Caki2 (cell line): Measurements from ENCODE around the gene TMEM132C. TPM values are rescaled to one million over a fixed set of nuclear protein-coding genes. Genes with fewer than 3 reads are reported as not detected.
"Not testable (repeated sequence)": the region's sequence is repeated elsewhere in the genome, so short reads cannot be mapped to it uniquely, and the experiment has no call there.

ENCODE experiments used
- DNase-seq: peaks from one replicate; pipeline ENCODE4 v3.0.0-alpha.2; 2015; ENCODE audit warnings: low read depth
- in situ Hi-C: cut with HindIII; loops from 2 replicates; pipeline ENCODE4 v1.10.0; 2016; ENCODE audit warnings: low sequenced_read_pairs, low pct_unique_long_range_greater_than_20kb, mixed read lengths
- total RNA-seq: library from RNA; depleted of rRNA; stranded (reverse); fragments of >200 nt; shearing (Covaris generic); gene quantifications from 2 replicates; pipeline ENCODE4 v1.2.3, GENCODE V29; 2014; ENCODE audit warnings: low replicate concordance

The TMEM132C gene
- total RNA-seq, 1 experiment from 2014 or later = not detected

DNA sequence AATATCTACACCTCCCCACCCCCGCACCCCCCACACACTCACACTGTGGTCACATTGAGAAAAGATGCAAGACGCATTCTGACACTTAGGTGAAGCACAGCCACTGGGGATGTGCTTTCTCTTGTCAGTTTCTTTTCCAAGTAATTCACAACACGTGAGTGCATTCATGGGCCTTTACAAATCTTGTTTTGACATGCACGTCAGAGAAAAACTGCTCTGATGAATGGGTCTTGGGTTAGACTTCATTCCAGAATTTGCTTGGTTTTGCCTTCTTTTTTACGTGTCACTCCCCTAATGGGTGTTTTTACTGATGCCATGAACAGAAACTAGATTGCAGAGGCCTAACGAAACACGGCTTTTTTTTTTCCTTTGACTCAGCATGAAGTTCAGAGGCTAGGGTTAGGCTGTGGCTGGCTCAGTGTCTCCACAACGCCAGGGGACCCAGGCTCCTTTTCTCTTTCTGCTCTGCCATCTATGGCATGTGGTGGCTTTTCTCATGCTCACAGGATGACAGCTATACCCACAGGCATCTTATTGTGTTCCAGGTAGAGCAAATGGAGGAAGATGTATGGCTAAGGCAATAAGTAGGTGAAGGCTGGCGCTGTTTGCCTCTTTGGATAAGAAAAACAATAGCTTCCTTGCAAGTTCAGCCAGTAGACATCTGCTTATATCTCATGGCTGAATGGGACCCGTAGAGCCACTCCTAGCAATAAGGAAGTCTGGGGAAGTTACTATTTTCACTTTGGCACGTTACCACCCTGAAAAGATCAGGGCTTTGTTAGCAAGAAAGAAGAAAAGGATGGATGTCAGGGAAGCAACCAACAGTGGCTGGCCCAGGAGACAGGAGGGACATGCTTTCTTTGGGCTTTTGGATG lies 303.5 kb downstream of the TMEM132C start:
- DNase-seq = no peak
- in situ Hi-C loops = no loop called here

DNA sequence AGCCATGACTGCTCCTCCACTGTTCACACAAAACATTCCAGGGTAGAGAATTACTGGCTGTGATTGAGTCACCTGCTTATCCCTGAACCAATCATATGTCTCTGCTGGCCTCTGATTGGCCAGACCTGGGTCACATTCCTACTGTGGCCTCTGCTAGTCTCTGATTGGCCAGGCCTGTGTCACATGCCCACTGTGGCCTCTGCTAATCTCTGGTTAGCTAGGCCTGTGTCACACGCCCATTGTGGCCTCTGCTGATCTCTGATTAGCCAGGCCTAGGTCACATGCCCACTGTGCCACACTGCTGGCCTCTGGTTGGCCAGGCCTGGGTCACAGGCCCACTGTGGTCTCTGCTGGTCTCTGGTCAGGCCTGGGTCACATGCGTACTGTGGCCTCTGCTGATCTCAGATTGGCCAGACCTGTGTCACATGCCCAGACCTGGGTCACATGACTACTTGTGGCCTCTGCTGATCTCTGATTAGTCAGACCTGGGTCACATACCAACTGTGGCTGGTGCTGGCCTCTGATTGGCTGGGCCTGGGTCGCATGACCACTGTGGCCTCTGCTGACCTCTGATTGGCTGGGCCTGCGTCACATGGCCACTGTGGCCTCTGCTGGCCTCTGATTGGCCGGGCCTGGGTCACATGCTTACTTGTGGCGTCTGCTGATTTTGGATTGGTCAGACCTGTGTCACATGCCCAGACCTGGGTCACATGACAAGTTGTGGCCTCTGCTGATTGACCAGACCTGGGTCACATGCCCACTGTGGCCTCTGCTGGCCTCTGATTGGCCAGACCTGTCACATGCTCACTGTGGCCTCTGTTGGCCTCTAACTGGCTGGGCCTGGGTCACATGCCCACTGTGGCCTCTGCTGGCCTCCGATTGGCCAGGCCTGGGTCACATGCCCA lies 305.2 kb downstream of the TMEM132C start:
- DNase-seq = peak; percentile 61
- in situ Hi-C loops = no loop called here

DNA sequence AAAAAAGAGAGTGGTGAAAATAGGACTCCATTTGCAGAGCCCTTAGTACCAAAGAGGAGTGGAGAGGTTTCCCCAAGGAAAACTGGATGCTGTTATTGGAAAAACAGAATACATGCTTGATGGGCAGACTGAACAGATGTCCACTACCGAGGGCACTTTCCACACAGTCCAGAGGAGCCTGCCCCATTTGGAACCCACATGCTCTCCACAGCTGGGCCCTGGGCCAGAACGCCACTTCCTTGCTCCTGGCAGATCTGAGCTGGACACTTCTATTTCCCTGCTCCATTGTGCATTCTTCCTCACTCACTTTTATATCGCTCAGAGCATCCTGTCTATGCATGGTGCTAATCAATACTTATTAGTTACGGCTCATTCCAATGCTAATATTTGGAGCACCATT lies 306.9 kb downstream of the TMEM132C start:
- DNase-seq = no peak
- in situ Hi-C loops = no loop called here

DNA sequence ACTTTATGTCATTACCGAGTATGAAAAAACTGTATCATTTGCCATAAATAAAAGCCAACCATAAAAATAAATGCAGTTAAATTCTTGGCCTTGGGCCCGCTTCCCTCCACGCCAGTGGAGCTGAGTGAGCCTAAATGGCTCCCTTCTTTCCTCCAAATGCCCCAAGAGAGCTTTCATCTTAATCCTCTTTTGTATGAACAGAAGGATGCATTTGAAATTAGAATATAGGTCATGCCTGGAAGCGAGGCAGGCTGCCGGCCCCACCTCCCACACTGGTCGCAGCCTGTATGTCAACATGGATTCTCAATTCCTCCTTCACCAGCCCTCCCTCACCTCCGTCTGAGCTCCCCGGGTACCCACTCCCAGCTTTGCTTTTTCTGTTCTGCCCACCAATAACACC lies 311.1 kb downstream of the TMEM132C start:
- DNase-seq = no peak
- in situ Hi-C loops = no loop called here

DNA sequence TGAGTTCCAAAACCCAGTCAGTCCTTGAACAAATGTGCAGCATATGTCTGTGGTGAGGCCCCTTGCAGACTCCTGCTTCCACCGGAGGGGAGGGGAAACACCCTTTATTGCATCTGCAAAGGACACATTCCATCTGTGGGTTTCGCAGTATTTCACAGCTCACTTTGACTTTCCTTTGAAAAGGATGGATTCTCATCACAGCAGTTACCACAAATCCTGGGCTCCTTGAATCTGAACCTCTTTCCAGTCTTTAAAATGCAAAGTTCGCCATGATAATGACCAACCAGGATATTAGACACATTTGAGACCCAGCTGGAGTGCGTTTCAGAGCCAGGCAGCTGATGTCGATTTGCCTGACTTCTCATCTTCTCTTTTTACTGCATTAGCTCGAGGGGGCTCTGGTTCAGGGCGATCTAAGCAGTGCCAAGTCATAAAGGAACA lies 314.4 kb downstream of the TMEM132C start:
- in situ Hi-C loops = no loop called here
- no peak for DNase-seq

DNA sequence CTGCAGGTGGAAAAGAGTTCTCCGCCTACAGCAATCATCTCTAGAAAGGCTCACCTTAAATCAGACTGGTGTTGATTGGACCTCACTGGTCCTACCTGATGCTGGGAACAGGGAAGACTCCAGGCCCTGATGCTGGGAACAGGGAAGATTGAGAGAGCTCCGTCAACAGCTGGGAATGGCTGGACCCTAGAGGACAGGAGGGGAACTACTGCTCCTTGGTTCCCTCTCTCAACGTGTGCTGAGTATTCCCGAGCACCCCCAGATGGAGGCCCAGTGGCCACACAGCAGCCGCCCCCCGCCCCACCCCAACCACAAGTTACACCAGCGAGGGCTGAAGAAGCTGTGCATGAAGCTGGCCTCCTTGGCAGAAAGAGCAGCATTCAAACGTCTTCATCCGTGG lies 316.5 kb downstream of the TMEM132C start:
- in situ Hi-C loops = no loop called here
- DNase-seq = no peak

DNA sequence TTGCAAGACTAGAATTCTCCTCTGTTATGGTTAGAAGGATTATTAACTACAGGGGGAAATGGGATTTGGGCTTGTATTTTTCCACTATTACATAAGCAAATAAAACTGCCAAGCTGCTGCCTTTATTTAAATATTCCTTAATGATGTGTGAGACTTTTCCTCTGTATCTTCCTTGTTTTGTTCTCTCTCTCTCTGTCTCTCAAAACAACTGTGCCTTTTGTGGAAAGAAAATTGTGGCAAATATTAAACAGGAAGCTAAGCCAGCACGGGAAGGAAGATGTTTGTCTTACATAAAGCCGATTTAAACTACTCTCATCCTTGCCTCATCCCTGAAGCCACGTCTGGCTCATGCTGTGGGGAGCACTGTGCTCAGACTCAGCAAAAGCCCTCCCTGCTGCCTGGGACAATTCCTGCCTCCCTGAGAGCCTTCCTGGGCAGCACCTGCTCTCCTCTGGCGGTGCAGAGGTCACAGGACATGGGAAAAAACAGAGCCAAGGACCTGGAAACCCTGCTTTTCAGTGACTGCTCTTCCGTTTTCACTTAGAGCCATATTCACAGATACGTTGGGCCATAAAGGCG lies 319.6 kb downstream of the TMEM132C start:
- in situ Hi-C loops = no loop called here
- DNase-seq = no peak

DNA sequence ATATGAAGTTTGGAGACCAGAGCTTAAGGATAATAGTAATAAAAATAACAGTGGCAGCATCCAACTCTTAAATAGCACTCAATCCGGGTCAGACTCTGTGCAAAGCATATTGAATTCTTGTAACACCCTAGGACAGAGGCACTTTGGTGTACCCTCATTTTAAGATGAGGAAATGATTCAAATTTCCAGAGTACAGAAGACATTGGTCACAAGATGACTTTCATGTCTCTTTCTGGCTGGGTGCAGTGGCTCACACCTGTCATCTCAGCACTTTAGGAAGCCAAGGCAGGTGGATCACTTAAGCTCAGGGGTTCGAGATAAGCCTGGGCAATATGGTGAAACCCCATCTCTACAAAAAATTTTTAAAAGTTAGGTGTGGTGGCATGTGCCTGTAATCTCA lies 320.9 kb downstream of the TMEM132C start:
- DNase-seq = no peak
- in situ Hi-C loops = no loop called here

DNA sequence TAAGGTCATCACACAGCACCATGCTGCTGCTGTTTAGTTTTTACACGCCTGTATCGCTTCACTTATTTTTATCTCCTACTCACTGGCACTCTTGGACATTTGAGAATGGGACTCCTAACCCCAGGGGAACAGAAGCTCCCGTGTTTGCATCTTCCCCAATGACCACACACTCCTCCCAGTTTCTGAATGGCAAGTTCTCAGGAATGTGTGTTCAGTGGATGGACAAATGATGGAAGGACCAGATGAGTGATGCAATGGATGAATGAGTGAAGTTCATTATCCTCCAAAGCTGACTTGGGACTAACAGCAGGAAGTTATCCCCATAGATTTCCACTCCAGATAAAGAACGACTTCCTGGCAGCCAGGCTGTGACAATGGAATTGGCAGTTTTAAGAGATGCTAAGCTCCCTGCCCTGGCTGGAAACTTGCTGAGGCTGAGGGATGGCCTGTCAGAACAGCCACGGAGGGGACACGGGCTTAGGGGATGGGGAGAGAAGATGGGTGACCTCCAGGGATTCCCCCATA lies 325.3 kb downstream of the TMEM132C start:
- no peak for DNase-seq
- in situ Hi-C loops = no loop called here

DNA sequence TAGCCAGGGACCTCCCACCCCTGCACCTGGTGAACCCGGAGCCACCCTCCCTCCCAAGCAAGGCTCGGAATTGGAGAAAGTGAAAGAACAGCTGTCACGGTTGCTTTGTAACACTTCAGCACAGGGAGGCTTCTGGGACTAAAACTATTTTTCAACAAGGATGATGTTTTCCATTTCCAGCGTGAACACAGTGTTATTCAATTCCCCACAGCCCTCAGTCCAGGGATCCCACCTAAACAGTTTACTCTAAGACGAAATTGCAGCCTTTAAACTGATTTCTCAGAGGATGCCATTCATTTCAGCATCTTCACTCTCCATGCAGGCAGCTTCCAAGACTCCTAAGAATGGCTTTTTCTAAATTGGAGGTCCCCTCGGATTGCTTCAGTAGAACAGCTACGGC lies 327.6 kb downstream of the TMEM132C start:
- in situ Hi-C loops = no loop called here
- no peak for DNase-seq

DNA sequence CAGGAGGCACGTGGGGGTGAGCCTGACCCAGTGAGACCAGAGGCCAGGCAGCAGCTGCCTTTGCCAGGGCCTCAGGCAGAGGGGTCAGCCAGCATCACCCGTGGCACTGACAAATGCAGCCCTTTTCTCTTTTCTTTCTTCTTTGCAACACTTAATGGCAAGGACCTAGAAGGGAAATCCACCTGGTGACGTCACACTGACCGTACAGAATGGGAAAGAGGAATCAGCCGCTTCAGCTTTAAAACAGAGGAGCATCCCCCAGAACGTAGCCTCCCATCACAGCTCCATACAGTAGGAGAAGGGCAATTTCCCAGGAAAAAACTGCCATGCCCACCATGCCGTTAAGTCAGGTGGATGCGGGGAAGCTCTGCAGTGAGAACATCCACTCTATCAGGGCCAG lies 328.6 kb downstream of the TMEM132C start:
- in situ Hi-C loops = no loop called here

DNA sequence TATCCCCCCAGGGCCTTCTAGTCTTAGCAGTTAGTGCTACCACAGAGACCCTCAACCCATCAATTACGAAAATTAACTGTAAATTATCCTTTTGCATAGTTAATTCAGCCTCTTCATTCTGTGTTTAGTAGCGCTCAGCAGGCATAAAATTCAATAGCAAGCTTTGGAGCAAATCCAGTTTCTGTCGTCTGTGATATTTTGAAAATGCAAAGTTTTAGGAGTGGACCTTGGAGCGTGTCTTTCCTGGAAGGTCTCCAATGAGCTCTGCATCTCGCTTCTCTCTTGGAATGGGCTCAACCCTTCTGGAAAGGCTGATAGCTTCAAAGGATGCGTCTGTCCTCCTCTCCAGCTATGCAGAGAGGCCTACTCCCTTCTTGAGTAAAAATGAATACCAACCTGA lies 333.9 kb downstream of the TMEM132C start:
- in situ Hi-C loops = no loop called here

More for the DNA sequence above, 328.6 kb downstream of the TMEM132C start:
- no peak for DNase-seq

DNA sequence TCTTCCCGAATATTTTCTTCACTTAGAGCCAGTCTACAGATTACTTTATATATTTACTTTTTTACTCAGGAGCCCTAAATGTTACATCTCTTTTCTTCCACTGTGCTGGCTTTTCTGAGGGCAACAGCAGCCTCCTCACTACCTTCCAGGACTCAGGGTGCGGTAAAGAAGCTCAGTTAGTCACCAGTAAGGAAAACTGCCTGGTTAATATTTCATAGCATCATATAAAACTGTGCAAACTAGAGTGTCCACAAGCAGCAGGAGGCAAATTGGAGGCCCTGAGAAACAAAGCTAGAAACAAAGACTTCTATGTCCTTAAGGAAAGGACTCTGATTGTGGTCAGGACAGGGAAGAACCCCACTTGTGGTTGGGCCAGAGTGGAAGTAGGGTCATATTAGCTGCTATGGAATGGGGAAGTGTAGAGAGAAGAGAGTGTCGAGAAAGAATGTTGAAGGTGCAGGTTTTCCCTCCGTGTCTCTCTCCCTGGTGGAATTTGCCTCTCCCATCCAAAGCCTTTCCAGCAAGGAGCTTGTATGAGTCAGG lies 336.7 kb downstream of the TMEM132C start:
- in situ Hi-C loops = no loop called here
- peak; percentile 54 for DNase-seq

More for the DNA sequence above, 333.9 kb downstream of the TMEM132C start:
- DNase-seq = no peak

DNA sequence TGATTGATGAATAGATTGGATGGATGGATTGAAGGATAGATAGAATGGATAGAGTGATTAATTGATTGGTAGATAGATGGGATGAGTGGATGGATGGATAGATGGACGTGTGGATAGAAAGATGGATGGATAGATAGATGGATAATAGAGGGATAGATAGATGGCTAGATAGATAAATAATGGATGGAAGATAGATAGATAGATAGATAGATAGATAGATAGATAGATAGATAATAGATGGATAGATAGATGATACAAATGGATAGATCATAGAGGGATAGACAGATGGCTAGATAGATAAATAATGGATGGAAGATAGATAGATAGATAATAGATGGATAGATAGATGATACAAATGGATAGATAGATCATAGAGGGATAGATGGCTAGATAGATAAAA lies 337.2 kb downstream of the TMEM132C start:
- in situ Hi-C loops, DNase-seq: not testable (repeated sequence)

DNA sequence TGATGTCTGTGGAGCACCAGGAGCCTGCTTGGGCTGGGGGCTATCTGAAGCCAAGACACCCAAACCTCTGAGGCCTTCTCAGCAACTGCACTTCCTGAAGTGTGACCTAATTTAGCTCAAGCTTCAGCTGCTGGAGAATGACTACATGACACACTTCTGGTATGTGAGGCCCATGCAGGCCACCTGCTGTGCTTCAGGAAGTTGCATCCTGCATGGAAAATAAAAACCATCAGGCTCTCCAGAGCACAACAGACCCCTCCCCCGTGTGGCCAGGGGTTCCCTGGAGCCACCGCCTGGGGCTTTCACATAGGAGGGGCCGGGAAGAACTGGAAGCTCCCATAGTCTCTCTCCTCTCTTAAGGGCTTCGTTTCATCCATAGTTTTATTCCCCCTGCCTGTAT lies 339.1 kb downstream of the TMEM132C start:
- in situ Hi-C loops = no loop called here
- DNase-seq = peak; percentile 22

DNA sequence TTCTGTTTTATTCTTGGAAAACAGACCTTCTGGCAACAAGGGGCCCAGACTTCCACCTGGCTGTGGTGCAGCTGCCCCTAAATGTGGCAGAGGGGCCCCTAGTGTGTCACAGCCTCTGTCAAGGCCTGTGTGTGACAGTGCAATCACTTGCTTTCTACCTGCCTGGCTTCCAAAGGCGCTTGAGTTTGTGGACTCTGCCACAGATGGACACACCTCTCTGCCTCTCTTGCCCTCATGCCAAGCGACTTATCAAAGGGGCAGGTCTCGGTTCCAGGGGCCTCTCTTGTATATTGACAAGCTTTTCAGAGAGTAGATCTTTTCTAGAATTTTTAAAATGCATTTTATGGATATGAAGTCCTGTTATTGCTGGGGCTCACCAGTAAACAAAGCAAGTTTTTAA lies 339.6 kb downstream of the TMEM132C start:
- DNase-seq = no peak
- in situ Hi-C loops = no loop called here

DNA sequence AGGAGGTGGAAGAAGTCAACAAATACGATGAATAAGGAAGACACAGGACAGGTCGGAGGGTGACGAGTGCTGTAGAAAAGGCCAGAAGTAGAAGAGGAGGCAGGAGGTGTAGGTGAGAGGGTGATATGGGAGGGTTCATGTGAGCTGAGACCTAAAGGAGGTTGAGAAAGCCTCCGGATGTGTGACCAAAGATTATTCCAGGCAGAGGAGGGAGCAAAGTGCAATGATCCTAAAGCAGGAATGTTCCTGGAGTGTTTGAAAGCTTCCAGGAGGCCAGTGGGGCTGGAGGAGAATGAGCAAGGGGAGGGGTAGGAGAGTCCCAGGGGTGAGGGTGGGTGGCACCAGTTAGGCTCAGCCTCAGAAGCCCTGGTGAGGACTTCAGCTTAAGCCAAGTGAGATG lies 340.0 kb downstream of the TMEM132C start:
- in situ Hi-C loops = no loop called here
- DNase-seq = no peak

DNA sequence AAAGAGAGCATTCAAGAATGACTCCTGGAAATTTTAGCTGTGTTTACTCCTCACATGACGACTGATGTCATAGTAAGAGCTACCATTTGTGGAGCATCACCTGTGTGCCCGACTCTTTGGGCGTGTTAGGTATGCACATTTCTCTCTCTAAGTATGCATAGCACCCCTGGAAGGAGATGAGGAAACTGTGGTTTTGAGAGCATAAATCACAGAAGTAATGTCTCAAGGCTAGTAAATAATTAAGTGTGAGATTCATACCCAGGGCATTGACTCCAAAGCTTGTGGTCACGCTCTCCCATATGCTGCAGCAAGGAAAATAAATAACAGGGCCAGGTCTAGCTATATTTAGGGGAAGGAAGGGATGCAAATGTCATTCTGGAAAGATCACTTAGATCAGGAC lies 340.7 kb downstream of the TMEM132C start:
- in situ Hi-C loops = no loop called here
- DNase-seq = peak; percentile 82
